Endothelial cell (in vitro differentiated cells): Measurements from ENCODE around the gene SRL. TPM values are rescaled to one million over a fixed set of nuclear protein-coding genes. Genes with fewer than 3 reads are reported as not detected.

Source experiments
- DNase-seq: peaks from one replicate; pipeline ENCODE4 v3.0.0; 2021; ENCODE audit warnings: low spot score
- H3K27ac Mint-ChIP-seq: one replicate; pipeline ENCODE4 v1.8.0; 2021; ENCODE audit warnings: mixed read lengths, inconsistent platforms; ENCODE audit not compliant: unreplicated experiment
- H3K27me3 Mint-ChIP-seq: one replicate; pipeline ENCODE4 v1.8.0; 2021; ENCODE audit warnings: mild to moderate bottlenecking, moderate library complexity, mixed read lengths, inconsistent platforms; ENCODE audit not compliant: unreplicated experiment
- H3K36me3 Mint-ChIP-seq: one replicate; pipeline ENCODE4 v1.8.0; 2021; ENCODE audit warnings: mild to moderate bottlenecking, low read depth, mixed read lengths, inconsistent platforms; ENCODE audit not compliant: unreplicated experiment
- H3K4me1 Mint-ChIP-seq: one replicate; pipeline ENCODE4 v1.8.0; 2021; ENCODE audit warnings: mild to moderate bottlenecking, mixed read lengths, inconsistent platforms; ENCODE audit not compliant: unreplicated experiment
- H3K4me3 Mint-ChIP-seq: one replicate; pipeline ENCODE4 v1.8.0; 2021; ENCODE audit warnings: mild to moderate bottlenecking, mixed read lengths, inconsistent platforms; ENCODE audit not compliant: unreplicated experiment
- H3K9me3 Mint-ChIP-seq: one replicate; pipeline ENCODE4 v1.8.0; 2021; ENCODE audit warnings: mixed read lengths, inconsistent platforms; ENCODE audit not compliant: unreplicated experiment
- CTCF ChIP-seq: fragments of 200-600 bp; sonication (generic); IDR thresholded peaks from one replicate; pipeline ENCODE4 v1.5.0; 2021; ENCODE audit warnings: antibody characterized with exemption; ENCODE audit not compliant: unreplicated experiment
- total RNA-seq: library from RNA; stranded (reverse); fragmentation: NEBNext Ultra II Directional; extraction: Animal tissue kit (Norgen Biotek cat#: 25700); gene quantifications from one replicate; pipeline ENCODE4 v1.2.1, GENCODE V29; 2021; ENCODE audit not compliant: unreplicated experiment

SRL gene
- total RNA-seq, 1 donor from 2014 or later: 0.26 TPM

DNA sequence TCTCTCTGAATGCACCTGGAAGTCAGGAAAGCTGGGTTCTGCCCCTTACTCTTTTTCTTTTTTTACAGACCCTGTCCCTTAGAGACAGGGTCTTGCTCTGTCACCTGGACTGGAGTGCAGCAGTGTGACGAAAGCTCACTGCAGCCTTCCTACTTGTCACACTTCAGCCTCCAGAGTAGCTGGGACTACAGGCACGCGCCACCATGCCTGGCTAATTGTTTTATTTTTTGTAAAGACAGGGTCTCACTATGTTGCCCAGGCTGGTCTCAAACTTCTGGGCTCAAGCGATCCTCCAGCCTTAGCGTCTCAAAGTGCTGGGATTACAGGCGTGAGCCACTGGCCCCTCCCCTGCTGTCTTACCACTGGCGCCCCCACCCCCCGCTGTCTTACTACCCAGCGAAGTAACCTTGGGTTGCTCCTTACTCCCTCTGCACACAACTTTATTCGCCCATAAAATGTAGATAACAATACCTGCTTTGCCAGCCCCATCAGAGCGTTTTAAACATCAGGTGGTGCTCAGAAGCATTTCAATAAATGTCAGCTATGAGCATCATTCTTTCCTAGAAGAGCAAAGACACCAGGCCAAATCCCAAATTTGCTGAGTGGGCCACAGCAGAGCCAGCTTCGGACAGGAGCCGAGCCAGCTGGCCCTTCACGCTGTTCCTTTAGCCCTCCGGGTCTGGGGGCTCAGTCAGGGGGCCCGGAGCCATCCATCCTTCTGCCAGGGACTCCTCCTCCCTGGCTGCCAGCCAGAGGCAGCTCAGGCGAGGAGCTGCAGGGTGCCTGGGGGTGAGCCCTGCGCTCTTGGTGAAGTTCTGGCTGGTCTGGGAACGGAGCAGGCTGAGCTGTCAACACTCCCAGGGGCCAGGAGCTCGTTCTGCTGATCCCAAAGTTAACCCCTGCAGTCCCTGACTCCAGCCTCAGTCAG, 24.4 kb downstream of the SRL start:
- Mint-ChIP-seq H3K27me3 (peaks cover 9% of the 10 kb centered on the region), H3K36me3 (no peaks in the 10 kb centered on the region), H3K4me3 (no peak overlapping the region), H3K9me3 (no peaks in the 10 kb centered on the region), H3K4me1 (peaks cover 5% of the 10 kb centered on the region), H3K27ac (no peak overlapping the region)
- TF ChIP-seq CTCF: no peak
- DNase-seq: no peak

GRCh38 chr16:4216596-4216995, 25.3 kb downstream of the SRL start:
- Mint-ChIP-seq H3K27ac (no peak overlapping the region), H3K4me3 (no peak overlapping the region)

DNA sequence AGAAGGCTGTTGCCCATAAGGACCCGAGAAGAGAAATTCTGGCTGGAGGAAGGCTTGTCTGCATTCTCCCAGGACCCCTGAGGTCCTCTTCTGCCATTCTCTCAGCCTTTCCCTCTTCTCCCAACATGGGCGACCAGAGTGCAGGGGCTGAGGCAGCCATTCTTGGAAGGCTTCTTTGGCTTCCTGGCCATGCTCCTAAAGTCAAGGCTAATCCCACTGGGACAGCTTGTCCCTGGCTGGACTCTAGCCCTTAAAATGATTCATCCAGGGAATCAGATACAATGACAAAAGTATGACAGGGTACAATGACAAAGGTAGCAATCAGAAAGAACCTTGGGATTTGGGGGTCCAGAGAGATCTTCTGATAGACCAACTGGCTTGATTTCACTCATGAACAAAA, 26.8 kb downstream of the SRL start:
- no peaks in the 10 kb centered on the region for H3K9me3 Mint-ChIP-seq
- no peak for DNase-seq
- no peaks in the 10 kb centered on the region for H3K36me3 Mint-ChIP-seq
- H3K27ac Mint-ChIP-seq: no peak overlapping the region
- peaks cover 9% of the 10 kb centered on the region for H3K27me3 Mint-ChIP-seq
- peaks cover 5% of the 10 kb centered on the region for H3K4me1 Mint-ChIP-seq
- no peak overlapping the region for H3K4me3 Mint-ChIP-seq
- no peak for TF ChIP-seq CTCF

More at GRCh38 chr16:4216596-4216995, 25.3 kb downstream of the SRL start:
- Mint-ChIP-seq H3K4me1 (peaks cover 5% of the 10 kb centered on the region), H3K27me3 (peaks cover 9% of the 10 kb centered on the region), H3K9me3 (no peaks in the 10 kb centered on the region), H3K36me3 (no peaks in the 10 kb centered on the region)
- DNase-seq: no peak
- TF ChIP-seq CTCF: no peak

DNA sequence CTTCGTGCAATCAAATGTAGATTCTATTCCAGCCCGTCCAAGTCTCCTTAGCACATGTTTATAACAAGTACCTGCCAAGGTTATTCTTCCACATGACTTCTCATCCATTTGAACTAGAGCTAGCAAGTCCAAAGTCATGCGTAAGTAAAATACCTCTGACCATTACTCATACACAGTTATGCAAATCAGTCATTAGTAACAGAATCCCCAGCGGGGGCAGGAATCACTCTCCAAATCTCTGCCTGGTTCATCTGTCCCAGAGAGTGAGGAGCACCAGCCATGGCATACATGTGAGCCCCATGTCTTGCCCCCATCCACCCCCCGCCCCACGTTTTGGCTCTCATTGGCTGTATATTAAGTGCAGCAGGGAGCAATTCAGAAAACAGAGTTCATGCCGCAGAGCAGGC, 27.7 kb downstream of the SRL start:
- peaks cover 5% of the 10 kb centered on the region for H3K4me1 Mint-ChIP-seq
- H3K9me3 Mint-ChIP-seq: no peaks in the 10 kb centered on the region
- H3K4me3 Mint-ChIP-seq: no peak overlapping the region

More for the DNA sequence above, 27.7 kb downstream of the SRL start:
- DNase-seq: no peak
- peaks cover 9% of the 10 kb centered on the region for H3K27me3 Mint-ChIP-seq
- peak overlapping the region; percentile 42 for H3K27ac Mint-ChIP-seq
- TF ChIP-seq CTCF: no peak
- no peaks in the 10 kb centered on the region for H3K36me3 Mint-ChIP-seq
